Measurements from ENCODE around the gene TSHR.
"Not testable (repeated sequence)": the region's sequence is repeated elsewhere in the genome, so short reads cannot be mapped to it uniquely, and the experiment has no call there.

The TSHR gene

GRCh38 chr14:81105378-81105777 lies 150.0 kb downstream of the TSHR start:
- Histone ChIP-seq H3K4me1 (ENCODE audit: control extremely low read depth in 1 of 4, control insufficient read depth in 4 of 4, insufficient read depth in 4 of 4, low read length in 3 of 4) (no peaks in the 10 kb centered on the region), H3K9me3 (ENCODE audit: control extremely low read depth in 1 of 5, control insufficient read depth in 4 of 5, insufficient read depth in 2 of 5, low read depth in 1 of 5, low read length in 4 of 5) (no peaks in the 10 kb centered on the region), H3K27me3 (replicated peaks in 2 of 5; ENCODE audit: control insufficient read depth in 4 of 5, insufficient read depth in 5 of 5, low read length in 4 of 5) (no peaks in the 10 kb centered on the region), H3K27ac (ENCODE audit: insufficient read depth in 1 of 2, low read depth in 1 of 2, low read length in 2 of 2, poor library complexity in 1 of 2, severe bottlenecking in 2 of 2) (no peak overlapping the region), H3K36me3 (ENCODE audit: control insufficient read depth in 4 of 4, insufficient read depth in 4 of 4, low read length in 3 of 4) (no peaks in the 10 kb centered on the region), H3K4me3 (ENCODE audit: control insufficient read depth in 1 of 7, extremely low read depth in 1 of 7, insufficient read depth in 4 of 7, low read depth in 2 of 7, low read length in 6 of 7) (no peak overlapping the region)
- 100% methylated on average over 1 of the region's 1 CpG for WGBS (ENCODE audit: insufficient coverage)
- ChIA-PET CTCF (no interaction called here), POLR2A (interaction anchor here (0.7 kb wide), 1 partner anchor 25 kb away, joined by 3 read pairs; no protein-coding TSS in a partner anchor)
- no peak for DNase-seq

- ChIA-PET POLR2A (interaction anchor here (0.7 kb wide), 1 partner anchor 25 kb away, joined by 3 read pairs; no protein-coding TSS in a partner anchor), CTCF (no interaction called here)
- Histone ChIP-seq H3K9me3 (ENCODE audit: control extremely low read depth in 1 of 5, control insufficient read depth in 4 of 5, insufficient read depth in 2 of 5, low read depth in 1 of 5, low read length in 4 of 5) (no peaks in the 10 kb centered on the region), H3K4me3 (ENCODE audit: control insufficient read depth in 1 of 7, extremely low read depth in 1 of 7, insufficient read depth in 4 of 7, low read depth in 2 of 7, low read length in 6 of 7) (no peak overlapping the region), H3K27me3 (replicated peaks in 2 of 5; ENCODE audit: control insufficient read depth in 4 of 5, insufficient read depth in 5 of 5, low read length in 4 of 5) (no peaks in the 10 kb centered on the region), H3K36me3 (ENCODE audit: control insufficient read depth in 4 of 4, insufficient read depth in 4 of 4, low read length in 3 of 4) (no peaks in the 10 kb centered on the region), H3K4me1 (ENCODE audit: control extremely low read depth in 1 of 4, control insufficient read depth in 4 of 4, insufficient read depth in 4 of 4, low read length in 3 of 4) (no peaks in the 10 kb centered on the region), H3K27ac (ENCODE audit: insufficient read depth in 1 of 2, low read depth in 1 of 2, low read length in 2 of 2, poor library complexity in 1 of 2, severe bottlenecking in 2 of 2) (no peak overlapping the region)
- DNase-seq: no peak
- no CpG with 5 or more reads among the region's 1 CpG for WGBS (ENCODE audit: insufficient coverage)
Observed at GRCh38 chr14:81105961-81106360, 150.5 kb downstream of the TSHR start.

GRCh38 chr14:81110186-81110585 lies 154.8 kb downstream of the TSHR start:
- no peak overlapping the region for H3K4me3 ChIP-seq (ENCODE audit: control insufficient read depth in 1 of 7, extremely low read depth in 1 of 7, insufficient read depth in 4 of 7, low read depth in 2 of 7, low read length in 6 of 7)
- no peaks in the 10 kb centered on the region for H3K27me3 ChIP-seq (replicated peaks in 2 of 5; ENCODE audit: control insufficient read depth in 4 of 5, insufficient read depth in 5 of 5, low read length in 4 of 5)
- ChIA-PET POLR2A (no interaction called here), CTCF (no interaction called here)
- no peak for DNase-seq
- H3K36me3 ChIP-seq (ENCODE audit: control insufficient read depth in 4 of 4, insufficient read depth in 4 of 4, low read length in 3 of 4): no peaks in the 10 kb centered on the region
- H3K27ac ChIP-seq (ENCODE audit: insufficient read depth in 1 of 2, low read depth in 1 of 2, low read length in 2 of 2, poor library complexity in 1 of 2, severe bottlenecking in 2 of 2): no peak overlapping the region
- WGBS (ENCODE audit: insufficient coverage): 94% methylated on average over 2 of the region's 2 CpGs
- H3K9me3 ChIP-seq (ENCODE audit: control extremely low read depth in 1 of 5, control insufficient read depth in 4 of 5, insufficient read depth in 2 of 5, low read depth in 1 of 5, low read length in 4 of 5): no peaks in the 10 kb centered on the region
- no peaks in the 10 kb centered on the region for H3K4me1 ChIP-seq (ENCODE audit: control extremely low read depth in 1 of 4, control insufficient read depth in 4 of 4, insufficient read depth in 4 of 4, low read length in 3 of 4)

- WGBS (ENCODE audit: insufficient coverage): 94% methylated on average over 2 of the region's 2 CpGs
- H3K36me3 ChIP-seq (ENCODE audit: control insufficient read depth in 4 of 4, insufficient read depth in 4 of 4, low read length in 3 of 4): no peaks in the 10 kb centered on the region
- no peak overlapping the region for H3K4me3 ChIP-seq (ENCODE audit: control insufficient read depth in 1 of 7, extremely low read depth in 1 of 7, insufficient read depth in 4 of 7, low read depth in 2 of 7, low read length in 6 of 7)
- no peaks in the 10 kb centered on the region for H3K4me1 ChIP-seq (ENCODE audit: control extremely low read depth in 1 of 4, control insufficient read depth in 4 of 4, insufficient read depth in 4 of 4, low read length in 3 of 4)
- no peak overlapping the region for H3K27ac ChIP-seq (ENCODE audit: insufficient read depth in 1 of 2, low read depth in 1 of 2, low read length in 2 of 2, poor library complexity in 1 of 2, severe bottlenecking in 2 of 2)
- H3K27me3 ChIP-seq (replicated peaks in 2 of 5; ENCODE audit: control insufficient read depth in 4 of 5, insufficient read depth in 5 of 5, low read length in 4 of 5): no peaks in the 10 kb centered on the region
- peak in 1 of 3 donors; percentile 3 for DNase-seq
- ChIA-PET CTCF (no interaction called here), POLR2A (no interaction called here)
- H3K9me3 ChIP-seq (ENCODE audit: control extremely low read depth in 1 of 5, control insufficient read depth in 4 of 5, insufficient read depth in 2 of 5, low read depth in 1 of 5, low read length in 4 of 5): no peaks in the 10 kb centered on the region
Observed at GRCh38 chr14:81113176-81113575, 157.8 kb downstream of the TSHR start.

GRCh38 chr14:81113945-81114820 lies 158.8 kb downstream of the TSHR start:
- H3K27ac ChIP-seq (ENCODE audit: insufficient read depth in 1 of 2, low read depth in 1 of 2, low read length in 2 of 2, poor library complexity in 1 of 2, severe bottlenecking in 2 of 2); DNase-seq; H3K4me1 ChIP-seq (ENCODE audit: control extremely low read depth in 1 of 4, control insufficient read depth in 4 of 4, insufficient read depth in 4 of 4, low read length in 3 of 4); H3K9me3 ChIP-seq (ENCODE audit: control extremely low read depth in 1 of 5, control insufficient read depth in 4 of 5, insufficient read depth in 2 of 5, low read depth in 1 of 5, low read length in 4 of 5); POLR2A ChIA-PET; H3K4me3 ChIP-seq (ENCODE audit: control insufficient read depth in 1 of 7, extremely low read depth in 1 of 7, insufficient read depth in 4 of 7, low read depth in 2 of 7, low read length in 6 of 7); H3K36me3 ChIP-seq (ENCODE audit: control insufficient read depth in 4 of 4, insufficient read depth in 4 of 4, low read length in 3 of 4); CTCF ChIA-PET; H3K27me3 ChIP-seq (replicated peaks in 2 of 5; ENCODE audit: control insufficient read depth in 4 of 5, insufficient read depth in 5 of 5, low read length in 4 of 5): not testable (repeated sequence)
- 99% methylated on average over 14 of the region's 34 CpGs for WGBS (ENCODE audit: insufficient coverage)

GRCh38 chr14:81120501-81120900 lies 165.1 kb downstream of the TSHR start:
- POLR2A ChIA-PET: no interaction called here
- DNase-seq: no peak

GRCh38 chr14:81122326-81122725 lies 166.9 kb downstream of the TSHR start:
- Histone ChIP-seq H3K36me3 (ENCODE audit: control insufficient read depth in 4 of 4, insufficient read depth in 4 of 4, low read length in 3 of 4) (no peaks in the 10 kb centered on the region), H3K4me3 (ENCODE audit: control insufficient read depth in 1 of 7, extremely low read depth in 1 of 7, insufficient read depth in 4 of 7, low read depth in 2 of 7, low read length in 6 of 7) (no peak overlapping the region), H3K4me1 (ENCODE audit: control extremely low read depth in 1 of 4, control insufficient read depth in 4 of 4, insufficient read depth in 4 of 4, low read length in 3 of 4) (no peaks in the 10 kb centered on the region), H3K27me3 (replicated peaks in 2 of 5; ENCODE audit: control insufficient read depth in 4 of 5, insufficient read depth in 5 of 5, low read length in 4 of 5) (no peaks in the 10 kb centered on the region), H3K27ac (ENCODE audit: insufficient read depth in 1 of 2, low read depth in 1 of 2, low read length in 2 of 2, poor library complexity in 1 of 2, severe bottlenecking in 2 of 2) (no peak overlapping the region), H3K9me3 (ENCODE audit: control extremely low read depth in 1 of 5, control insufficient read depth in 4 of 5, insufficient read depth in 2 of 5, low read depth in 1 of 5, low read length in 4 of 5) (peaks cover 0 to 4% (median 1%) of the 10 kb centered on the region in 5 experiments)
- DNase-seq: no peak
- POLR2A ChIA-PET: no interaction called here
- no CpG with 5 or more reads among the region's 3 CpGs for WGBS (ENCODE audit: insufficient coverage)
- CTCF ChIA-PET: no interaction called here

More at GRCh38 chr14:81120501-81120900, 165.1 kb downstream of the TSHR start:
- H3K27ac ChIP-seq (ENCODE audit: insufficient read depth in 1 of 2, low read depth in 1 of 2, low read length in 2 of 2, poor library complexity in 1 of 2, severe bottlenecking in 2 of 2): no peak overlapping the region
- 100% methylated on average over 1 of the region's 2 CpGs for WGBS (ENCODE audit: insufficient coverage)
- H3K4me1 ChIP-seq (ENCODE audit: control extremely low read depth in 1 of 4, control insufficient read depth in 4 of 4, insufficient read depth in 4 of 4, low read length in 3 of 4): no peaks in the 10 kb centered on the region
- CTCF ChIA-PET: no interaction called here
- H3K9me3 ChIP-seq (ENCODE audit: control extremely low read depth in 1 of 5, control insufficient read depth in 4 of 5, insufficient read depth in 2 of 5, low read depth in 1 of 5, low read length in 4 of 5): peaks cover 0 to 1% (median 0%) of the 10 kb centered on the region in 5 experiments
- no peaks in the 10 kb centered on the region for H3K27me3 ChIP-seq (replicated peaks in 2 of 5; ENCODE audit: control insufficient read depth in 4 of 5, insufficient read depth in 5 of 5, low read length in 4 of 5)
- H3K36me3 ChIP-seq (ENCODE audit: control insufficient read depth in 4 of 4, insufficient read depth in 4 of 4, low read length in 3 of 4): no peaks in the 10 kb centered on the region
- no peak overlapping the region for H3K4me3 ChIP-seq (ENCODE audit: control insufficient read depth in 1 of 7, extremely low read depth in 1 of 7, insufficient read depth in 4 of 7, low read depth in 2 of 7, low read length in 6 of 7)
